ENCODE data around the gene NAP1L4.
A peak's percentile ranks its signal among the peaks of the same experiment; 100 is the strongest.

Gene NAP1L4

GRCh38 chr11:2992234-2992996 is at the start of gene NAP1L4:
TSS of gene NAP1L4 (minus strand) at chr11:2992329. CDS start at chr11:2979220, 13,109 bp downstream.
- intact Hi-C loops (cut with DNase I) = loop anchor here (10.0 kb wide), 1 partner anchor 62 kb away; the partner anchor contains the start of gene CARS1

GRCh38 chr11:3040881-3041280 is 48.8 kb upstream of the NAP1L4 start:
- DNase-seq = no peak
- intact Hi-C loops (cut with DNase I) = no loop called here

More at GRCh38 chr11:2992234-2992996, at the start of gene NAP1L4:
- peak; percentile 93 to 99 (median 97) for DNase-seq

- no peak for DNase-seq
- intact Hi-C loops (cut with DNase I) = loop anchor here (2.0 to 10.0 kb wide), 2 partner anchors 53 to 187 kb away; no protein-coding TSS in a partner anchor
Observed at GRCh38 chr11:3037945-3038271, 45.8 kb upstream of the NAP1L4 start.

GRCh38 chr11:3037040-3037944 is 45.2 kb upstream of the NAP1L4 start:
- intact Hi-C loops (cut with DNase I) = loop anchor here (2.0 to 10.0 kb wide), 2 partner anchors 54 to 188 kb away; no protein-coding TSS in a partner anchor
- DNase-seq = peak; percentile 77 to 96 (median 89)

- no peak for DNase-seq
- intact Hi-C loops (cut with DNase I) = loop anchor here (2.0 to 10.0 kb wide), 2 partner anchors 54 to 188 kb away; no protein-coding TSS in a partner anchor
Observed at GRCh38 chr11:3036419-3036818, 44.3 kb upstream of the NAP1L4 start.

GRCh38 chr11:3035333-3035732 is 43.2 kb upstream of the NAP1L4 start:
- no peak for DNase-seq
- intact Hi-C loops (cut with DNase I) = loop anchor here (10.0 kb wide), 1 partner anchor 189 kb away; no protein-coding TSS in a partner anchor

- DNase-seq = no peak
- intact Hi-C loops (cut with DNase I) = loop anchor here (10.0 kb wide), 1 partner anchor 194 kb away; no protein-coding TSS in a partner anchor
Observed at GRCh38 chr11:3030289-3031070, 38.4 kb upstream of the NAP1L4 start.

- no peak for DNase-seq
- intact Hi-C loops (cut with DNase I) = no loop called here
Observed at GRCh38 chr11:3028813-3029212, 36.7 kb upstream of the NAP1L4 start.

GRCh38 chr11:3026803-3027202 is 34.7 kb upstream of the NAP1L4 start:
- no peak for DNase-seq
- intact Hi-C loops (cut with DNase I) = no loop called here

GRCh38 chr11:3022982-3023381 is 30.9 kb upstream of the NAP1L4 start:
- no peak for DNase-seq
- intact Hi-C loops (cut with DNase I) = loop anchor here (5.0 kb wide), 1 partner anchor 46 kb away; no protein-coding TSS in a partner anchor

GRCh38 chr11:3022300-3022967 is 30.3 kb upstream of the NAP1L4 start:
- intact Hi-C loops (cut with DNase I) = loop anchor here (5.0 kb wide), 1 partner anchor 45 kb away; no protein-coding TSS in a partner anchor
- DNase-seq = peak in 1 of 42 donors; percentile 35

- intact Hi-C loops (cut with DNase I) = loop anchor here (5.0 kb wide), 1 partner anchor 44 kb away; no protein-coding TSS in a partner anchor
- peak in 38 of 42 donors; percentile 24 to 86 (median 61) for DNase-seq
Observed at GRCh38 chr11:3021125-3021524, 29.0 kb upstream of the NAP1L4 start.

GRCh38 chr11:3020011-3020410 is 27.9 kb upstream of the NAP1L4 start:
- intact Hi-C loops (cut with DNase I) = loop anchor here (5.0 kb wide), 1 partner anchor 43 kb away; no protein-coding TSS in a partner anchor
- no peak for DNase-seq

- intact Hi-C loops (cut with DNase I) = no loop called here
- no peak for DNase-seq
Observed at GRCh38 chr11:3018596-3018995, 26.5 kb upstream of the NAP1L4 start.

- intact Hi-C loops (cut with DNase I) = no loop called here
- DNase-seq = no peak
Observed at GRCh38 chr11:3016861-3017260, 24.7 kb upstream of the NAP1L4 start.

- no peak for DNase-seq
Observed at GRCh38 chr11:3015796-3016195, 23.7 kb upstream of the NAP1L4 start.

GRCh38 chr11:3014943-3015342 is 22.8 kb upstream of the NAP1L4 start:
- DNase-seq = no peak
- intact Hi-C loops (cut with DNase I) = no loop called here

More at GRCh38 chr11:3015796-3016195, 23.7 kb upstream of the NAP1L4 start:
- intact Hi-C loops (cut with DNase I) = no loop called here
